Suprapubic skin (tissue), 4 donors: ENCODE measurements around the gene CCR5.

Experiments used
- POLR2A ChIP-seq, 2 donors: fragments of 450-650 bp; IDR thresholded peaks; one replicate each; pipeline ENCODE4 v1.6.1; 2017; ENCODE audit warnings: antibody characterized with exemption in 2 of 2, mild to moderate bottlenecking in 2 of 2, moderate library complexity in 2 of 2
- POLR2AphosphoS5 ChIP-seq, 3 donors: sonication (generic); formaldehyde crosslinking; IDR thresholded peaks; one replicate each; pipeline ENCODE4 v1.6.1; 2017; ENCODE audit warnings: antibody characterized with exemption in 3 of 3
- TF ChIP-seq, protein P1 (sequence below), 2 donors: fragments of 200-600 bp in 1 of 2; fragments of 450-650 bp in 1 of 2; sonication (generic) in 1 of 2; IDR thresholded peaks; one replicate each; pipeline ENCODE4 v1.5.1; 2016 to 2019; ENCODE audit warnings: antibody characterized with exemption in 2 of 2, mild to moderate bottlenecking in 1 of 2, moderate library complexity in 1 of 2

GRCh38 chr3:46399098-46399497, 28.4 kb downstream of the CCR5 start:
- no peak for TF ChIP-seq POLR2AphosphoS5 (IDR thresholded peaks at IDR 0.05)
- TF ChIP-seq, protein P1, sequence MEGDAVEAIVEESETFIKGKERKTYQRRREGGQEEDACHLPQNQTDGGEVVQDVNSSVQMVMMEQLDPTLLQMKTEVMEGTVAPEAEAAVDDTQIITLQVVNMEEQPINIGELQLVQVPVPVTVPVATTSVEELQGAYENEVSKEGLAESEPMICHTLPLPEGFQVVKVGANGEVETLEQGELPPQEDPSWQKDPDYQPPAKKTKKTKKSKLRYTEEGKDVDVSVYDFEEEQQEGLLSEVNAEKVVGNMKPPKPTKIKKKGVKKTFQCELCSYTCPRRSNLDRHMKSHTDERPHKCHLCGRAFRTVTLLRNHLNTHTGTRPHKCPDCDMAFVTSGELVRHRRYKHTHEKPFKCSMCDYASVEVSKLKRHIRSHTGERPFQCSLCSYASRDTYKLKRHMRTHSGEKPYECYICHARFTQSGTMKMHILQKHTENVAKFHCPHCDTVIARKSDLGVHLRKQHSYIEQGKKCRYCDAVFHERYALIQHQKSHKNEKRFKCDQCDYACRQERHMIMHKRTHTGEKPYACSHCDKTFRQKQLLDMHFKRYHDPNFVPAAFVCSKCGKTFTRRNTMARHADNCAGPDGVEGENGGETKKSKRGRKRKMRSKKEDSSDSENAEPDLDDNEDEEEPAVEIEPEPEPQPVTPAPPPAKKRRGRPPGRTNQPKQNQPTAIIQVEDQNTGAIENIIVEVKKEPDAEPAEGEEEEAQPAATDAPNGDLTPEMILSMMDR (IDR thresholded peaks at IDR 0.05): no peak
- no peak for TF ChIP-seq POLR2A (IDR thresholded peaks at IDR 0.05)
